GM19438 (cell line): ENCODE measurements around the gene STUB1.
"Not testable (repeated sequence)": the region's sequence is repeated elsewhere in the genome, so short reads cannot be mapped to it uniquely, and the experiment has no call there.

Source experiments
- ATAC-seq: cut with Tn5 transposase; IDR thresholded peaks from one replicate; pipeline ENCODE4 v1.9.1; 2021; ENCODE audit warnings: low read depth; ENCODE audit not compliant: unreplicated experiment

Gene STUB1

DNA sequence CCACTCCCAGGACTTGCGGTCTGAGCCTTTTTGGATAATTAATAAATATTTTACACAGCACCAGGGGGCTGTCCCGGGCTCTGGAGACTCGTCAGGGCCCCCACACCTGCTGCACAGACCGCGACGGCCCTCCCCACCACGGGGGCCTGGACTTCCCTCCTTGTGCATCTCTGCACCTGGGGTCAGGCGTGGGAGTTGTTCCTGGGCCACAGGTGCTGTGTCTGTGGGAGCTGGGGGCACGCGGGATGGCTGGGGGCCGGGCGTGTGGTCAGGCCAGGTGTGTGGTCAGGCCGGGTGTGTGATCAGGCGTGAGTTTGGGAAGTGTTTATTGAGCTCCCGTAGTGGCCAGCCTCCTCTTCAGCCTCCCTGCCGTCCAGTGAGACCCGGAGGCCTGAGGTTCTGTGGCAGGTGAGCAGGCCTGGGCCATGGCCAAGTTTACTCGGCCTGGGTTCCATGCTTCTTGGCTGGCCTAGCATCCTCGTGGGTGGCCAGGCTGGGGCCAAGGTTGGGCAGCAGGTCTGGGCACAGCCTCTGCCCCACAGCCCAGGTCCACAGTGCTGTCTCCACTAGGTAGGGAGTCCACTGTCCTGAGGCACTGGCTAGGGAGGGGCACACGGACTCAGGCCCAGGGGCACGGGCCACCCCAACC, 1.9 kb upstream of the STUB1 start:
- ATAC-seq, result no peak

DNA sequence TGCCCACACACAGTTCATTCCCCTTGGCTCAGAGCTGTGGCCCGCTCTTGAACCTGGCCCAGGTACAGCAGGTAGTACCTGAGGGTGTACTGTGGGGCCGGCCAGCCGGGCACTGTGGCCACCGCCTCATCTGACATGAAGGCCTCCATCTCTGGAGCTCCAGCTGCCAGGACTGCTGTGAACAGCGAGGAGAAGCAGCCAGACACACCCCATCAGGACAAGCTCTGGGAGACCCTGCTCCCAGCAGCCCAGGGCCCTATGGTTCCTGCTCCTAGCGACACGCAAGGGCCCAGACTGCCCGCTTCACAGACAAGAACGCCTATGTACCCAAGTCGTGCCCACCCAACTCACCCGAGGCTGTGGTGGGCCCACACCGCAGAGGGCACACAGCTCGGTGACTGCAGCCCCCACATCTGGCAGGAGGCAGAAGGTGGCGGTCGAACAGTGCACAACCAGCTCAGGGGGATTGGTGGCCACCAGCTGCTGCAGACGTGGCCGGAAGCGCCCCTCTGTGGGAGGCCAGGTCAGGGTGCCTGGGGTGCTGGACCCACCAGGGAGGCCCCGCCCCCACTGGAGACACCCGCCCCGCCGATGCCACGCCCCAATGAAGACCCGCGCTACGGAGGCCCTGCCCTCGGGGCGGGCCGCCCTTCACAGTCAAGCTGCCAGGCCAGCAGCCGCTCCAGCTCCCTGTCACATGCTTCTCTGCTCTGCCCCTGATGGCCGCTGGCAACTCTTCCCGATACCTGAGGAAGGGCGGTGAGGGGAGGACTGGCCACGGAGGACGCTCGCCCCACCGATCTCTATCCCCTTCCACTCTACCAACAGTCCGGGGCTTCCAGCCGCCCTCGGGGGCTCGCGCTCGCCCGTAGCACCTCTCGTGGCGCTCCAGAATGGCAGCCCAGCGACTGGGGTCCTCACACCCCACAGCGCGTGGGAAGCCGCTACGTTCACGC, 1.1 kb upstream of the STUB1 start:
- no peak for ATAC-seq

DNA sequence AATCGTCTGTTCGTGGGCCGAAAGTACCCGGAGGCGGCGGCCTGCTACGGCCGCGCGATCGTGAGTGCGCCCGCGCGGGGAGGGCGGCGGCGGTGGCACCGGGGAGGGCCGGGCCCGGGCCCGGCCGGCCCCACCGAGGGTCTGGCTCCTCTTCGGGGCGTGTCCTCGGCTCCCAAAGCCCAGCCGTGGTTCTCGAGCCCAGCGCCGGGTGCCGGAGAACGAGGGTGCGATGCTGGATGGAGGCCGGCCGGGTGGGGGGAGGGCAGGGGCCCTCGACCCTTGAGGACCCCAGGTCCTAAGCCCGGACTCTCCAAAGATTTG, 375 bp downstream of the STUB1 start:
- ATAC-seq, result no peak

DNA sequence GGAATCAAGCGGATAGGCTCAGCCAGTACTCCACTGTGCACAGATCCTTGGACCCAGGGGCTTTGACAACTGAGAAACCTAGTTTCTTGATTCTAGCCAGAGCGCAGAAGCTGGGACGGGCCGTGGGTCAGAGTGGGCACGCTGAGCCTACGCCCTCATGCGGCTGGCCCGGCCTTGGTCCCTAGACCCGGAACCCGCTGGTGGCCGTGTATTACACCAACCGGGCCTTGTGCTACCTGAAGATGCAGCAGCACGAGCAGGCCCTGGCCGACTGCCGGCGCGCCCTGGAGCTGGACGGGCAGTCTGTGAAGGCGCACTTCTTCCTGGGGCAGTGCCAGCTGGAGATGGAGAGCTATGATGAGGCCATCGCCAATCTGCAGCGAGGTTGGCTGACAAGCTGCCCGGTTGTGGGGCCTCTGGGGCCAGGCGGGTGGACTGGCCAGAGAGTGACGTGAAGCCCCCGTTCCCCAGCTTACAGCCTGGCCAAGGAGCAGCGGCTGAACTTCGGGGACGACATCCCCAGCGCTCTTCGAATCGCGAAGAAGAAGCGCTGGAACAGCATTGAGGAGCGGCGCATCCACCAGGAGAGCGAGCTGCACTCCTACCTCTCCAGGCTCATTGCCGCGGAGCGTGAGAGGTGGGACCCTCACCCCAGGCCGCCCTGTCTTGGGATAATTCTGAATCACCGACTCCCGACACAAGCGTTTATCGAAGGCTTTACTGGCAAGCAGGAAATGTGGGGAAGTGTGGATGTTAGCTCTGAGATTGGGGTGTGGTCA, 946 bp downstream of the STUB1 start:
- no peak for ATAC-seq

GRCh38 chr16:681746-682427, 1.7 kb downstream of the STUB1 start:
- ATAC-seq, result no peak

- no peak for ATAC-seq
Measured at GRCh38 chr16:682493-683395, 2.5 kb downstream of the STUB1 start.

DNA sequence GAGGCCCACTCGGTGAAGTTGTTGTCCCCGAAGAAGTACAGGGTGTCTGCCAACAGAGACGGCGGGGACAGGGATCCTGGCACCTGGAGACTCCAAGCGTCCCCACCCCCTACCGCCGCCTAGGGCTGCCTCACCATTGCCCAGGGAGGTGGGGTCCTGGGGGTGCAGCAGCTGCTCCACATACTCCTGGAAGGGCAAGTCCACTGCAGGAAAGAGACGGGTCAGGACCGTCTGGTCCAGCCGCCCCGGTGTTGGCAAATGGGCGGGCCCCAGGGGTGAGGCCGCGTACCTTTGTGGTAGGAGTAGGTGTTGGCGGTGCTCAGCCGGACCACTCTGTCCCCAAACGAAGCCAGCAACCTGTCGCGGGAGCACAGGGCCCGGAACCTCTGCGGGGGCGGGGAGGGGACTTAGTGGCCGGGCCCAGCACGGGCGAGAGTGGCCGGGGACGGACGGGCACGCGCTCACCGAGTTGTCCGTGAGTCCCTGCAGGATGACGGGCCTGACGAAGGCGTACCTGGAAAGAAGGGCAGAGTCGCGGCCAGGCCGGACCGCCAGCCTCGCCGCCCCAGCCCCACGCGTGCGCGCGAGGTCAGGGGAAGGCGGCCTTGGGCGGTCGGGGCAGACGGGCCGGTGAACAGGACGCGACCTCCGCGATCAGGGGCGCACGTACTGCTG, 3.3 kb downstream of the STUB1 start:
- no peak for ATAC-seq

- ATAC-seq, result peak; percentile 60
Measured at GRCh38 chr16:684071-684794, 4.0 kb downstream of the STUB1 start, which contains the start of gene JMJD8. TSS of gene JMJD8 (minus strand) at chr16:684334. CDS start at chr16:684319, 15 bp downstream.

GRCh38 chr16:684961-685696, 4.9 kb downstream of the STUB1 start:
- no peak for ATAC-seq

DNA sequence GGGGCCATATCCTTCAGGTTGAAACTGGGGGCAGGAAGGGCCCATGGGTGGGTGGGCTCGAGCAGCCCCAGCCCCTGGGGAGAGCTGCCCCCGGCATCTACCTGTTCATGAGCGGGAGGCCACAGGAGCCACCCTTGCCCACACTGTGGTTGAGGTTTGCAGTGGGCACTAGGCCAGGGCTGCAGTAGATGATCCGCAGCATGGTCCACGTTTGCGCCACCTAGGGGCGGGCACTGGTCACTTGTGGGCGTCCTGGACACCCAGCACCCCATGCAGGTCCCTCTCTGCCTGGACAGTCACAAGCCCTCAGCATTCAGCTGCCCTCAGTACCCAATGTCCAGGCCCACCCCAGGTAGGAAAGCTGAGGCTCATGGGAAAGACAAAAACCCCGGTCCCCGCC, 5.8 kb downstream of the STUB1 start:
- ATAC-seq, result no peak

DNA sequence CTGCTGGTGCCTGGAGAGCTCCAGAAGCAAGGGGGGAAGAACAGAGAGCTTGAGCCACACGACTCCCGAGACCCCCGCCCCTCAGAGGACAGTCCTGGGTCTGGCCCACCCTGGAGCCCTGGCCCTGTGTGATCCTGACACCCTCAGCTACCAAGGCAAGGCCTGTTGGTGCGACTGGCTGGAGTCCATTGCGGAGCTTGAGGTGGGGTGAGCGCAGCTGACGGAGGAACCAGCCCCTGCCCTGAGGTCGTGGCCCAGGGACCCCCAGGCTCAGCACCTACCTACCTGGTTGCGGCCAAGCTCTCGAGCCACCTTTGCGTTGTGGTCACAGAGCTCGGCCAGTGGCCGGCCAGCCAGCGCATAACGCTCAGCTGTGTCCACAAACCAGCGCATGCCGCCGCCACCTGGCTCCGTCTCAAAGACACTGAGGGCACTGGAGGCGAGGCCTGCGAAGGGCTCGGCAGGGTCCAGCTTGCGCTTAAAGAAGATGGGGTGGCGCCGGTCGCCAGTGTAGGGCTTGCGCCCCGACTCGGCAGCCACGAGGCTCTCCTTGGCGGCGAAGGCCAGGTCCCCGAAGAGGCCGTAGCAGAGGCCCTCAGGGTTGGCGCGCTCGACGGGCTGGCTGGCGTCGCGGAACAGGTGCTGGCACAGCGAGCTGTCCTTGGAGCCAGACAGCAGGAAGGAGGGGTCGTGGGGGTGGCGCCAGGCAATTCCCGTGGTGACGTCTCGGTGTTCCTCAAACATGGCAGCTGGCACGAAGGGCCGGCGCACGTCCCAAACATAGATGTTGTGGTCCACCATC, 6.5 kb downstream of the STUB1 start:
- no peak for ATAC-seq

GRCh38 chr16:687499-687898, 7.3 kb downstream of the STUB1 start:
- no peak for ATAC-seq

GRCh38 chr16:689175-689897, 9.1 kb downstream of the STUB1 start:
- ATAC-seq, result no peak

DNA sequence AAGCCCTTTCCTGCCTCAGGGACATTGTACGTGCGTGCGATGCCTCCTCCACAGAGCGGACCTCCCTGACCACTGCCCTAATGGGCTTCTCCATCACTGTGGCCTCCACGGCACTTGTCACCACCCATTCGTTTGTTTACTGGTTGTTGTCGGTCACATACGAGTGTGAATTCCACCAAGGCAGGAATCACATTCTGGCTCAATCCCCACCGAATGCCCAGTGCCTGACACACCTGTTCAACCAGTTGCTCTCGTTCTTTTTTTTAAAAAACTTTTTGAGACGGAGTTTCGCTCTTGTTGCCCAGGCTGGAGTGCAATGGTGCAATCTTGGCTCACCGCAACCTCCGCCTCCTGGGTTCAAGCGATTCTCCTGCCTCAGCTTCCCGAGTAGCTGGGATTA, 11.0 kb downstream of the STUB1 start:
- ATAC-seq, result not testable (repeated sequence)

DNA sequence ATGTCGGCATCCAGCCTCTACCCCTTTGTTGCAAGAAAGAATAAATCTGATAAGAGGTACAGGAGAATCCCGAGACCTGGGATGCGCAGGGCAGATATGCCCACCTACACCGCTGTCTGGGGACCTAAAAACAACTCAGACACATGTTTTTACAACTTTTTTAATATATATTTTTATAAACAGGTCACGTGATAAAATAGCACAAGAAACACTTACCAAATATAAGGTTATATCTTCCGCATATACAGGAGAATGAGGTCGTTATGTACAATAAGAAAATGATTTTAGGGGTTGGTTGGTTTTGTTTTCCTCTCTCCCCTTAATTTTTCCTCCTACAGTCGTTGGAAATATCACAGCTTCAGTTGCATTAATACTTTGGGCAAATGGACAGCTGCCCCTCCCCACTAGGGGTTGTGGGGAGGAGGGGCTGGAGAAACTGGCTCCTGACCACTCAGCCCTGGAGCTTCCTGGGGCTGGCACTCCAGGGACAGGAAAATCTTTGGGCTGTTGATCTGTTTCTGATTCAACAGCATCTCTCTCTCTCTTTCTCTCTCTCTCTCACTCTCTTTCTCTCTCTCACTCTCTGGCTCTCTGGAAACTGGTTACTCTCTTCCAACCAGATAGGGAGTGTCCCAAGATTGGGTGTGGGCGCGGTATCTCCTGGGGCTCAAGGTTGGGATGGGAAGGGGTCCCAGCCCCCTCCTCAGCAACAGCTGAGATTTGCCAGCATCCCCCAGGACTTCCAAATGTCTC, 12.3 kb downstream of the STUB1 start:
- ATAC-seq, result no peak

DNA sequence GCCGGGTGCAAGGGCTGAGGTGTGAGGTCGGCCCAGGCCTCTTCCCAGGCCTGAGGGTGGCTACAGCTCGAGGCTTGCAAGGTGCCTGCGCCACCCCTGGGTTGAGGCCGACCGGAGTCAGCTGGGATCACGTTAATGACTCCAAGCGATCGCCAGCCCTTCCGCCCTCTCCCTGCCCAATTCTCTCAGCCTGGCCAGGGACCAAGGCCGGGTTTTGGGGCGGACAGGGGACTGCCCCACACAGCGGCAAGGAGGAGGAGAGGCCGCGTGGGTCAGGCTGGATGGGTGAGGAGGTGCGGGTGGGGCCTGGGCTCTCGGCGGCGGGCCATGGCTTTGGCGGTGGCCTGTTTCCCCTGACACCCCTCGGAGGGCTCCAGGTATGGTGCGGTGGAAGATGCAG, 13.2 kb downstream of the STUB1 start:
- no peak for ATAC-seq
